H9 (cell line): ENCODE data around the gene CDC14A. TPM values are rescaled to one million over a fixed set of nuclear protein-coding genes. Genes with fewer than 3 reads are reported as not detected.

Source experiments
- DNase-seq: peaks from one replicate; pipeline ENCODE4 v3.0.0-alpha.2; 2017
- H2AFZ ChIP-seq: one replicate; pipeline ENCODE4 v1.6.1; 2013; ENCODE audit warnings: mild to moderate bottlenecking, low read length, control low read depth, moderate library complexity
- H2AK5ac ChIP-seq: 2 replicates; pipeline ENCODE4 v1.6.1; 2013; ENCODE audit warnings: low read length, control low read depth, mixed read lengths; ENCODE audit not compliant: insufficient read length
- H2BK120ac ChIP-seq: one replicate; pipeline ENCODE4 v1.6.1; 2013; ENCODE audit warnings: low read depth, mild to moderate bottlenecking, low read length, control low read depth, inconsistent platforms; ENCODE audit not compliant: poor library complexity, severe bottlenecking
- H2BK12ac ChIP-seq: 2 replicates; pipeline ENCODE4 v1.6.1; 2013; ENCODE audit warnings: low read length, control low read depth, mixed read lengths, low read depth; ENCODE audit not compliant: insufficient read length
- H2BK15ac ChIP-seq: 2 replicates; pipeline ENCODE4 v1.6.1; 2013; ENCODE audit warnings: low read depth, low read length, control low read depth
- H2BK20ac ChIP-seq: one replicate; pipeline ENCODE4 v1.6.1; 2013; ENCODE audit warnings: low read depth, mild to moderate bottlenecking, low read length, control low read depth, inconsistent platforms; ENCODE audit not compliant: poor library complexity, severe bottlenecking
- H2BK5ac ChIP-seq: 2 replicates; pipeline ENCODE4 v1.6.1; 2013; ENCODE audit warnings: low read length, control low read depth, mixed read lengths; ENCODE audit not compliant: insufficient read length
- H3K14ac ChIP-seq: 2 replicates; pipeline ENCODE4 v1.6.1; 2013; ENCODE audit warnings: low read length, control low read depth; ENCODE audit not compliant: insufficient read depth
- H3K18ac ChIP-seq: 2 replicates; pipeline ENCODE4 v1.6.1; 2013; ENCODE audit warnings: low read depth, mild to moderate bottlenecking, mixed read lengths, low read length, control low read depth; ENCODE audit not compliant: insufficient read length
- H3K23ac ChIP-seq: 2 replicates; pipeline ENCODE4 v1.6.1; 2013; ENCODE audit warnings: low read length, control low read depth, mixed read lengths, low read depth; ENCODE audit not compliant: insufficient read length
- H3K23me2 ChIP-seq: 2 replicates; pipeline ENCODE4 v1.6.1; 2013; ENCODE audit warnings: low read depth, mild to moderate bottlenecking, mixed read lengths, low read length, control low read depth; ENCODE audit not compliant: insufficient read length, poor library complexity, severe bottlenecking
- H3K27ac ChIP-seq: 2 replicates; pipeline ENCODE4 v1.5.1; 2013; ENCODE audit warnings: low read length, control low read depth, mixed read lengths, low read depth; ENCODE audit not compliant: insufficient read length
- H3K27me3 ChIP-seq: 2 replicates; pipeline ENCODE4 v1.6.1; 2013; ENCODE audit warnings: low read length, control low read depth, inconsistent platforms; ENCODE audit not compliant: insufficient read depth
- H3K4ac ChIP-seq: 2 replicates; pipeline ENCODE4 v1.6.1; 2013; ENCODE audit warnings: low read depth, mild to moderate bottlenecking, control low read depth, inconsistent platforms, low read length, moderate library complexity
- H3K4me1 ChIP-seq: 2 replicates; pipeline ENCODE4 v1.6.1; 2013; ENCODE audit warnings: low read length, control low read depth, inconsistent platforms; ENCODE audit not compliant: insufficient read depth
- H3K4me2 ChIP-seq: 2 replicates; pipeline ENCODE4 v1.6.1; 2013; ENCODE audit warnings: low read length, control low read depth, mixed read lengths; ENCODE audit not compliant: insufficient read length, insufficient read depth
- H3K56ac ChIP-seq: 2 replicates; pipeline ENCODE4 v1.6.1; 2013; ENCODE audit warnings: low read depth, mild to moderate bottlenecking, mixed read lengths, low read length, control low read depth; ENCODE audit not compliant: insufficient read length
- H3K79me1 ChIP-seq: 2 replicates; pipeline ENCODE4 v1.6.1; 2013; ENCODE audit warnings: low read depth, mild to moderate bottlenecking, moderate library complexity, low read length, control low read depth, inconsistent platforms; ENCODE audit not compliant: insufficient read depth, poor library complexity, severe bottlenecking
- H3K79me2 ChIP-seq: 2 replicates; pipeline ENCODE4 v1.6.1; 2013; ENCODE audit warnings: low read length, control low read depth, inconsistent platforms; ENCODE audit not compliant: insufficient read depth
- H3K9ac ChIP-seq: 2 replicates; pipeline ENCODE4 v1.6.1; 2013; ENCODE audit warnings: low read length, control low read depth, mixed read lengths; ENCODE audit not compliant: insufficient read length; ENCODE audit errors: extremely low read depth
- H3K9me3 ChIP-seq: one replicate; pipeline ENCODE4 v1.6.1; 2013; ENCODE audit warnings: low read depth, low read length, inconsistent platforms; ENCODE audit not compliant: control insufficient read depth
- H3T11ph ChIP-seq: one replicate; pipeline ENCODE4 v1.6.1; 2013; ENCODE audit warnings: mild to moderate bottlenecking, low read length, control low read depth, inconsistent platforms
- H4K20me1 ChIP-seq: one replicate; pipeline ENCODE4 v1.6.1; 2013; ENCODE audit not compliant: control insufficient read depth, insufficient read length, insufficient read depth
- H4K5ac ChIP-seq: 2 replicates; pipeline ENCODE4 v1.6.1; 2013; ENCODE audit warnings: low read depth, mild to moderate bottlenecking, mixed read lengths, low read length, control low read depth; ENCODE audit not compliant: insufficient read length
- H4K8ac ChIP-seq: replicated peaks from 2 replicates; pipeline ENCODE4 v1.6.1; 2013; ENCODE audit warnings: low read length, control low read depth, mixed read lengths, low read depth; ENCODE audit not compliant: insufficient read length
- H4K91ac ChIP-seq: 2 replicates; pipeline ENCODE4 v1.6.1; 2013; ENCODE audit warnings: low read depth, mild to moderate bottlenecking, moderate library complexity, mixed read lengths, low read length, control low read depth; ENCODE audit not compliant: insufficient read length
- H3K27ac Mint-ChIP-seq, 3 experiments: 2 replicates in 2 of 3; 3 replicates in 1 of 3; pipeline ENCODE4 v1.8.0; 2020 to 2021; ENCODE audit warnings: mixed read lengths in 3 of 3, mild to moderate bottlenecking in 1 of 3, moderate library complexity in 1 of 3
- H3K27me3 Mint-ChIP-seq: 2 replicates; pipeline ENCODE4 v1.8.0; 2021; ENCODE audit warnings: low read depth, mild to moderate bottlenecking, moderate library complexity, mixed read lengths
- H3K36me3 Mint-ChIP-seq, 3 experiments: 2 replicates in 2 of 3; 3 replicates in 1 of 3; pipeline ENCODE4 v1.8.0; 2020 to 2021; ENCODE audit warnings: low read depth in 3 of 3, mixed read lengths in 3 of 3; ENCODE audit not compliant: insufficient read depth in 1 of 3
- H3K4me1 Mint-ChIP-seq, 2 experiments: 2 replicates each; pipeline ENCODE4 v1.8.0; 2020; ENCODE audit warnings: mixed read lengths in 2 of 2
- H3K4me3 Mint-ChIP-seq, 2 experiments: 2 replicates in 1 of 2; 3 replicates in 1 of 2; pipeline ENCODE4 v1.8.0; 2020 to 2021; ENCODE audit warnings: mild to moderate bottlenecking in 2 of 2, mixed read lengths in 2 of 2, moderate library complexity in 1 of 2
- H3K9me3 Mint-ChIP-seq, 2 experiments: 2 replicates in 1 of 2; 3 replicates in 1 of 2; pipeline ENCODE4 v1.8.0; 2020; ENCODE audit warnings: mild to moderate bottlenecking in 2 of 2, mixed read lengths in 2 of 2, moderate library complexity in 1 of 2
- WGBS: extraction: QIAGEN DNeasy Blood & Tissue Kit; methylation state at CpG from one replicate; pipeline ENCODE4 v1.1.7; 2013; ENCODE audit warnings: missing lambda C conversion rate, low lambda C conversion rate, mixed read lengths; ENCODE audit not compliant: insufficient read length; ENCODE audit errors: extremely low coverage; 5-methylcytosine and 5-hydroxymethylcytosine counted together
- total RNA-seq: library from RNA; stranded (reverse); gene quantifications from 2 replicates; pipeline ENCODE4 v1.2.1, GENCODE V29; 2021
- TF ChIP-seq, protein P1 (sequence below): fragments of 200-600 bp; sonication (generic); conservative IDR thresholded peaks from 3 replicates; pipeline ENCODE4 v1.8.0; 2021; ENCODE audit warnings: antibody characterized with exemption, mild to moderate bottlenecking

Gene CDC14A
- total RNA-seq, 1 experiment from 2014 or later = 8.9 TPM

DNA sequence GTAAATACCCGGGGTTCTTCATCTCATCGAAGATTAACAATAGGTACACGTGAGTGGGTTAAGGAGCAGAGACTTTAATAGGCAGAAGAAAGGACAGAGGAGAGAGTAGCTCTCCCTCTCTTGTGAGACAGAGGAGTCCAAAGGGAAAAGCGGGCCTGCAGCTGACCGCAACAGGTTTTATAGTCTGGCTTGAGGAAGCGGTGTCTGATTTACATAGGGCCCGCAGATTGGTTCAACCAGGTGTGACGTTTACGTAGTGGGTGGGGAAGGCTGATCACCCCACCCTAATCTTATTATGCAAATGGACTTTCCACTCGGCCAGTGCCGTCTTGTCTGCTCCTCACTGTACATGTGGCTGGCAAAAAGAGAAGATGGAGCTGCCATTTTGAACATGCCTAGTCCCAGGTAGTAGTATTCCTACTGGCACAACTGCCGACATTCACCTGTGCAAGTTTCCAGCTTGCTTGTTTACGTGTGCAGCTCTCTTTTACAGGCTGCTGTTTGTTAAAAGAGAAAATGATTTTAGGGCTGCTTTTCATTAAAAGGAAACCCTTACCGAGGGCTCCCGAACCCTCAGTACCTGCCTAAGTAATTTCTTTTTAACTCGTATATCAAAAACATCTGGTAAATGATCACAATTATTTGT, 10.6 kb downstream of the CDC14A start:
- Histone ChIP-seq H4K5ac (no peak overlapping the region), H3K4me2 (no peak overlapping the region), H2AFZ (no peak overlapping the region), H2BK20ac (no peak overlapping the region), H4K91ac (no peak overlapping the region), H3K23me2 (no peaks in the 10 kb centered on the region), H2AK5ac (no peak overlapping the region), H3K14ac (no peak overlapping the region), H3K9ac (no peak overlapping the region), H2BK5ac (no peak overlapping the region), H3K79me1 (no peaks in the 10 kb centered on the region), H3K79me2 (peaks cover 7% of the 10 kb centered on the region; the same call in 1 of the 2 replicates), H2BK12ac (no peak overlapping the region), H3K9me3 (no peaks in the 10 kb centered on the region), H4K20me1 (no peaks in the 10 kb centered on the region), H4K8ac (no peak overlapping the region), H3K4ac (no peak overlapping the region), H3K27ac (no peak overlapping the region), H3T11ph (no peak overlapping the region), H3K23ac (no peak overlapping the region), H3K18ac (peak overlapping the region; percentile 69), H2BK120ac (no peak overlapping the region), H3K56ac (no peak overlapping the region), H2BK15ac (no peak overlapping the region), H3K4me1 (peaks cover 4% of the 10 kb centered on the region; the same call in 1 of the 2 replicates), H3K27me3 (no peaks in the 10 kb centered on the region)
- TF ChIP-seq, protein P1, sequence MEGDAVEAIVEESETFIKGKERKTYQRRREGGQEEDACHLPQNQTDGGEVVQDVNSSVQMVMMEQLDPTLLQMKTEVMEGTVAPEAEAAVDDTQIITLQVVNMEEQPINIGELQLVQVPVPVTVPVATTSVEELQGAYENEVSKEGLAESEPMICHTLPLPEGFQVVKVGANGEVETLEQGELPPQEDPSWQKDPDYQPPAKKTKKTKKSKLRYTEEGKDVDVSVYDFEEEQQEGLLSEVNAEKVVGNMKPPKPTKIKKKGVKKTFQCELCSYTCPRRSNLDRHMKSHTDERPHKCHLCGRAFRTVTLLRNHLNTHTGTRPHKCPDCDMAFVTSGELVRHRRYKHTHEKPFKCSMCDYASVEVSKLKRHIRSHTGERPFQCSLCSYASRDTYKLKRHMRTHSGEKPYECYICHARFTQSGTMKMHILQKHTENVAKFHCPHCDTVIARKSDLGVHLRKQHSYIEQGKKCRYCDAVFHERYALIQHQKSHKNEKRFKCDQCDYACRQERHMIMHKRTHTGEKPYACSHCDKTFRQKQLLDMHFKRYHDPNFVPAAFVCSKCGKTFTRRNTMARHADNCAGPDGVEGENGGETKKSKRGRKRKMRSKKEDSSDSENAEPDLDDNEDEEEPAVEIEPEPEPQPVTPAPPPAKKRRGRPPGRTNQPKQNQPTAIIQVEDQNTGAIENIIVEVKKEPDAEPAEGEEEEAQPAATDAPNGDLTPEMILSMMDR = no peak
- H3K9me3 Mint-ChIP-seq = no peaks in the 10 kb centered on the region
- peak; percentile 58 for DNase-seq
- peak overlapping the region; percentile 81 to 91 (median 83) for H3K27ac Mint-ChIP-seq
- H3K4me3 Mint-ChIP-seq = no peak overlapping the region; a peak in 1 of 5 replicates
- H3K4me1 Mint-ChIP-seq = peaks cover 28 to 35% of the 10 kb centered on the region in 2 experiments
- no peaks in the 10 kb centered on the region for H3K27me3 Mint-ChIP-seq
- WGBS = no CpG with 5 or more reads among the region's 16 CpGs
- peaks cover 0 to 9% (median 0%) of the 10 kb centered on the region in 3 experiments; a peak in 4 of 7 replicates for H3K36me3 Mint-ChIP-seq
